ENCODE measurements around the gene ALDH3B1. TPM values are rescaled to one million over a fixed set of nuclear protein-coding genes. Genes with fewer than 3 reads are reported as not detected.

Gene ALDH3B1
- total RNA-seq, 1 experiment from 2014 or later = not detected

DNA sequence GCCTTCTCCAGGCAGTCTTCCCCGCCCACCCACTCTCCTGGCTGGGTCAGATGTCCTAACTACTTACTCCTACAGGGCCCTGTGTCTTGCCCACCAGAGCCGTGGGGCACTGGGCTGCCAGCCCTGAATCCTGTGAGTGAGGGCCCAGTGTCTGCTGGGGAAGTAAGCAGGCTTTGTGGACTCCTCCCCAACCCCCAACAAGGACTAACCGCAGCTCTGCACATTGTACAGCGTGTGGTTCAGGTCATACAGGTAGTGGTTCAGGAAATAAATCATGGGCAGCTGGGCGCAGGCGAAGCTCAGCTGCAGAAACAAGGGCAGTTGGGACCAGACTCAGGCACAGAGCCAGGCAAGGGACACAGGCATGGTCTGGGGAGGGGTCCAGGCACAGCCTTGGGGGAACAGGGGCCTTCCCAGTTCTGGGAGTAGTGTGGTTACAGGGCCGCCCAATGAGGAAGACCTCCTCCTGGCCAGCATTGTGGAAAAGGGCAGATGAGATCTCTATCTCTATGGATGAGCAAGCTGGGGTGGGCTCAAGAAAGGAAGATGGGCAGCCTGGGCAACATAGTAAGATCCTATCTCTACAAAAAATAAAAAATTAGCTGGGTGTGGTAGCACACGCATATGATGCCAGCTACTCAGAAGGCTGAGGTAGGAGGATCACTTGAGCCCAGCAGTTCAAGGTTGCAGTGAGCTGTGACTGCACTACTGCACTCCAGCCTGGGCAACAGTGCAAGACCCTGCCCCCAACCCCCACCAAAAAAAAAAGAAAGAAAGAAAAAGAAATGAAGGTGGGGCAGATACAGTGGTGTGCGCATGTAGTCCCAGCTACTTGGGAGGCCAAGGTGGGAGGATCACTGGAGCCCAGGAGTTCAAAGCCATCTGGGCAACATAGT is 11.7 kb upstream of the ALDH3B1 start:
- H2BK20ac ChIP-seq (ENCODE audit: low read depth, low read length, poor library complexity, severe bottlenecking) = no peak overlapping the region
- H3K27ac ChIP-seq (ENCODE audit: insufficient read length, low read depth, low read length) = no peak overlapping the region
- no peaks in the 10 kb centered on the region; a peak in 1 of 5 replicates for H3K9me3 Mint-ChIP-seq
- no peaks in the 10 kb centered on the region for H3K9me3 ChIP-seq (ENCODE audit: control insufficient read depth, low read depth, low read length)
- H3K23ac ChIP-seq (ENCODE audit: insufficient read length, low read depth, low read length) = no peak overlapping the region
- no peak overlapping the region for H3T11ph ChIP-seq (ENCODE audit: low read length)
- no peaks in the 10 kb centered on the region for H3K79me1 ChIP-seq (ENCODE audit: insufficient read depth, low read depth, low read length, poor library complexity, severe bottlenecking)
- no peak overlapping the region; the same call in 1 of the 2 replicates for H2BK15ac ChIP-seq (ENCODE audit: low read depth, low read length)
- H2BK12ac ChIP-seq (ENCODE audit: insufficient read length, low read depth, low read length) = no peak overlapping the region
- no peak overlapping the region for H3K4ac ChIP-seq (ENCODE audit: low read depth, low read length)
- no peak overlapping the region for H2BK120ac ChIP-seq (ENCODE audit: low read depth, low read length, poor library complexity, severe bottlenecking)
- no peaks in the 10 kb centered on the region for H3K79me2 ChIP-seq (ENCODE audit: insufficient read depth, low read length)
- H3K27me3 Mint-ChIP-seq (ENCODE audit: low read depth) = peaks cover 15% of the 10 kb centered on the region
- no peak overlapping the region for H2AK5ac ChIP-seq (ENCODE audit: insufficient read length, low read length)
- H3K27me3 ChIP-seq (ENCODE audit: insufficient read depth, low read length) = no peaks in the 10 kb centered on the region
- H3K36me3 Mint-ChIP-seq (ENCODE audit: insufficient read depth in 1 of 3, low read depth in 3 of 3) = peaks cover 0 to 6% (median 4%) of the 10 kb centered on the region in 3 experiments; a peak in 4 of 7 replicates
- peaks cover 21 to 22% of the 10 kb centered on the region in 2 experiments for H3K4me1 Mint-ChIP-seq
- H3K4me2 ChIP-seq (ENCODE audit: insufficient read depth, insufficient read length, low read length) = no peak overlapping the region
- no peaks in the 10 kb centered on the region for H4K20me1 ChIP-seq (ENCODE audit: control insufficient read depth, insufficient read depth, insufficient read length)
- no peak overlapping the region for H2AFZ ChIP-seq (ENCODE audit: low read length)
- no peak overlapping the region for H3K27ac Mint-ChIP-seq
- H3K4me1 ChIP-seq (ENCODE audit: insufficient read depth, low read length) = no peaks in the 10 kb centered on the region; the same call in 1 of the 2 replicates
- no peak overlapping the region for H3K14ac ChIP-seq (ENCODE audit: insufficient read depth, low read length)
- no peak overlapping the region for H4K91ac ChIP-seq (ENCODE audit: insufficient read length, low read depth, low read length)
- H2BK5ac ChIP-seq (ENCODE audit: insufficient read length, low read length) = no peak overlapping the region
- no peak overlapping the region for H3K9ac ChIP-seq (ENCODE audit: extremely low read depth, insufficient read length, low read length)
- TF ChIP-seq, protein P1, sequence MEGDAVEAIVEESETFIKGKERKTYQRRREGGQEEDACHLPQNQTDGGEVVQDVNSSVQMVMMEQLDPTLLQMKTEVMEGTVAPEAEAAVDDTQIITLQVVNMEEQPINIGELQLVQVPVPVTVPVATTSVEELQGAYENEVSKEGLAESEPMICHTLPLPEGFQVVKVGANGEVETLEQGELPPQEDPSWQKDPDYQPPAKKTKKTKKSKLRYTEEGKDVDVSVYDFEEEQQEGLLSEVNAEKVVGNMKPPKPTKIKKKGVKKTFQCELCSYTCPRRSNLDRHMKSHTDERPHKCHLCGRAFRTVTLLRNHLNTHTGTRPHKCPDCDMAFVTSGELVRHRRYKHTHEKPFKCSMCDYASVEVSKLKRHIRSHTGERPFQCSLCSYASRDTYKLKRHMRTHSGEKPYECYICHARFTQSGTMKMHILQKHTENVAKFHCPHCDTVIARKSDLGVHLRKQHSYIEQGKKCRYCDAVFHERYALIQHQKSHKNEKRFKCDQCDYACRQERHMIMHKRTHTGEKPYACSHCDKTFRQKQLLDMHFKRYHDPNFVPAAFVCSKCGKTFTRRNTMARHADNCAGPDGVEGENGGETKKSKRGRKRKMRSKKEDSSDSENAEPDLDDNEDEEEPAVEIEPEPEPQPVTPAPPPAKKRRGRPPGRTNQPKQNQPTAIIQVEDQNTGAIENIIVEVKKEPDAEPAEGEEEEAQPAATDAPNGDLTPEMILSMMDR (conservative IDR thresholded peaks at IDR 0.05) = no peak
- H4K8ac ChIP-seq (replicated peaks; ENCODE audit: insufficient read length, low read depth, low read length) = no peak overlapping the region
- H4K5ac ChIP-seq (ENCODE audit: insufficient read length, low read depth, low read length) = no peak overlapping the region
- no peak overlapping the region for H3K4me3 Mint-ChIP-seq
- WGBS (ENCODE audit: extremely low coverage, insufficient read length, low lambda C conversion rate) = no CpG with 5 or more reads among the region's 9 CpGs
- no peak overlapping the region for H3K18ac ChIP-seq (ENCODE audit: insufficient read length, low read depth, low read length)
- H3K56ac ChIP-seq (ENCODE audit: insufficient read length, low read depth, low read length) = no peak overlapping the region
- DNase-seq = peak; percentile 8
- peaks cover 3% of the 10 kb centered on the region for H3K23me2 ChIP-seq (ENCODE audit: insufficient read length, low read depth, low read length, poor library complexity, severe bottlenecking)

Measured in H9 (cell line).